Kidney (tissue), 14 donors: ENCODE data around the gene PCDHGA5. TPM values are rescaled to one million over a fixed set of nuclear protein-coding genes. Genes with fewer than 3 reads are reported as not detected.

ENCODE experiments used
- DNase-seq, 5 donors: peaks; one replicate each; pipeline ENCODE4 v3.0.0-alpha.2; 2013 to 2020
- FAIRE-seq: peaks from 2 replicates; lab custom pipeline; 2012; peaks lifted over from hg19 to GRCh38; lab: Jason Lieb, UNC
- H3K27ac ChIP-seq, 2 donors: one replicate each; pipeline ENCODE4 v1.7.0; 2013; ENCODE audit warnings: low read depth in 2 of 2, low read length in 2 of 2, inconsistent platforms in 1 of 2
- H3K27me3 ChIP-seq: one replicate; pipeline ENCODE4 v1.7.1; 2013; ENCODE audit warnings: low read length, inconsistent platforms; ENCODE audit not compliant: control insufficient read depth, insufficient read depth
- H3K36me3 ChIP-seq, 3 donors: one replicate each; pipeline versions ENCODE4 v1.7.0 to v1.7.1; 2013; ENCODE audit warnings: low read length in 3 of 3, control low read depth in 1 of 3, inconsistent platforms in 1 of 3; ENCODE audit not compliant: insufficient read depth in 3 of 3, control insufficient read depth in 2 of 3
- H3K4me1 ChIP-seq, 3 donors: one replicate each; pipeline versions ENCODE4 v1.7.0 to v1.7.1; 2013; ENCODE audit warnings: low read length in 3 of 3, inconsistent platforms in 1 of 3, low read depth in 1 of 3; ENCODE audit not compliant: control insufficient read depth in 2 of 3, insufficient read depth in 2 of 3
- H3K4me3 ChIP-seq, 3 donors: one replicate each; pipeline versions ENCODE4 v1.7.0 to v1.8.1; 2013; ENCODE audit warnings: low read length in 3 of 3, control low read depth in 1 of 3, inconsistent platforms in 1 of 3
- H3K9ac ChIP-seq, 3 donors: one replicate each; pipeline versions ENCODE4 v1.7.0 to v1.7.1; 2013; ENCODE audit warnings: low read length in 3 of 3, control low read depth in 1 of 3, inconsistent platforms in 1 of 3
- H3K9me3 ChIP-seq, 3 donors: one replicate each; pipeline versions ENCODE4 v1.7.0 to v1.7.1; 2013; ENCODE audit warnings: low read length in 3 of 3, control low read depth in 1 of 3, inconsistent platforms in 1 of 3; ENCODE audit not compliant: control insufficient read depth in 2 of 3, insufficient read depth in 1 of 3
- CTCF ChIP-seq: IDR thresholded peaks from 3 replicates; pipeline ENCODE4 v1.5.1; 2012; ENCODE audit warnings: mild to moderate bottlenecking, moderate library complexity, borderline replicate concordance; ENCODE audit not compliant: insufficient read depth; ENCODE audit errors: extremely low read depth
- intact Hi-C: fragments of 100-400 bp; cut with DNase I; formaldehyde crosslinking; loops from one replicate; pipeline ENCODE4 v1.11.1; 2022
- polyA plus RNA-seq: library from polyadenylated mRNA; stranded (reverse); fragments of 350-450 nt; fragmentation: Illumina TruSeq; extraction: RNeasy Lipid Tissue Mini Kit (QIAGEN cat#74804); gene quantifications from one replicate; pipeline ENCODE4 v1.2.3, GENCODE V29; 2014; ENCODE audit warnings: low read depth, low replicate concordance; ENCODE audit not compliant: insufficient read depth
- total RNA-seq: library from RNA; stranded (reverse); fragmentation: NEBNext Ultra II Directional; extraction: Animal tissue kit (Norgen Biotek cat#: 25700); gene quantifications from one replicate; pipeline ENCODE4 v1.2.1, GENCODE V29; 2021
- donor health status: control.
- donor health status: control.
- donor health status: control.
- donor health status: control.
- donor health status: control.
- donor health status: DM: yes; HTN: yes; CAD: no.
- donor health status: Normal renal cell carcinoma (clear cell type).

The PCDHGA5 gene
- total and polyA plus RNA-seq, 2 donors from 2014 or later, result 2.8 TPM; not detected in 1

- Histone ChIP-seq H3K9ac (peak overlapping the region in 1 of 3 donors; percentile 78), H3K4me1 (peaks cover 0 to 3% (median 2%) of the 10 kb centered on the region in 3 donors), H3K36me3 (peaks cover 0 to 12% (median 11%) of the 10 kb centered on the region in 3 donors), H3K27me3 (no peaks in the 10 kb centered on the region), H3K9me3 (peaks cover 17 to 61% (median 45%) of the 10 kb centered on the region in 3 donors), H3K4me3 (peak overlapping the region; percentile 88 to 96 (median 96)), H3K27ac (no peak overlapping the region)
- no peak for TF ChIP-seq CTCF
- intact Hi-C loops, result no loop called here
- FAIRE-seq (no peak), DNase-seq (no peak)
These were observed 44.3 kb upstream of the PCDHGA5 start for GRCh38 chr5:141319699-141320098.

GRCh38 chr5:141320225-141321169 is 43.5 kb upstream of the PCDHGA5 start, which contains the start of gene TAF7:
TSS of gene TAF7 (minus strand) at chr5:141320784. CDS start at chr5:141320044, 740 bp downstream.
- Histone ChIP-seq H3K27me3 (no peaks in the 10 kb centered on the region), H3K4me3 (peak within 1 kb of the TSS; percentile 88 to 96 (median 96)), H3K36me3 (peaks cover 0 to 12% (median 11%) of the 10 kb centered on the region in 3 donors), H3K4me1 (peaks cover 0 to 3% (median 2%) of the 10 kb centered on the region in 3 donors), H3K9ac (peak within 1 kb of the TSS; percentile 72 to 92 (median 86)), H3K27ac (peak within 1 kb of the TSS; percentile 85 to 88), H3K9me3 (peaks cover 17 to 54% (median 37%) of the 10 kb centered on the region in 3 donors)
- peak; percentile 94 to 98 (median 96) for DNase-seq
- peak; percentile 74 for TF ChIP-seq CTCF
- intact Hi-C loops, result no loop called here
- no peak for FAIRE-seq

GRCh38 chr5:141322261-141322660 is 41.7 kb upstream of the PCDHGA5 start:
- H3K9ac ChIP-seq, result no peak overlapping the region
- FAIRE-seq (no peak), DNase-seq (no peak)
- H3K9me3 ChIP-seq, result peaks cover 17 to 38% (median 26%) of the 10 kb centered on the region in 3 donors
- TF ChIP-seq CTCF, result no peak
- H3K36me3 ChIP-seq, result peaks cover 0 to 12% (median 11%) of the 10 kb centered on the region in 3 donors
- intact Hi-C loops, result no loop called here
- H3K4me3 ChIP-seq, result no peak overlapping the region
- no peak overlapping the region for H3K27ac ChIP-seq
- no peaks in the 10 kb centered on the region for H3K27me3 ChIP-seq
- peaks cover 0 to 3% (median 2%) of the 10 kb centered on the region in 3 donors for H3K4me1 ChIP-seq
